IMR-90 (cell line): ENCODE data around the gene ZNF77. TPM values are rescaled to one million over a fixed set of nuclear protein-coding genes. Genes with fewer than 3 reads are reported as not detected.

ENCODE experiments used
- ATAC-seq: fragments of 200-7000 bp; cut with Tn5 transposase; 2 replicates; pipeline ENCODE4 v1.9.1; 2020; ENCODE audit warnings: low read depth, mild to moderate bottlenecking, moderate library complexity
- BruUV-seq: library from RNA; stranded (reverse); fragments of 400-500 nt; replicated peaks from 2 replicates; lab custom pipeline; 2021; lab: Mats Ljungman, UMichigan
- CTCF ChIA-PET: fragments of 300-600 bp; formaldehyde crosslinking; extraction: SDS; loops from one replicate; lab custom pipeline; 2021; ENCODE audit warnings: antibody characterized with exemption; lab: Yijun Ruan, JAX
- POLR2A ChIA-PET: fragments of 300-600 bp; sonication (Branson Sonifier 250); formaldehyde crosslinking; loops from one replicate; lab custom pipeline; 2022; ENCODE audit warnings: antibody characterized with exemption; ENCODE audit not compliant: unreplicated experiment; lab: Charles Lee
- DNase-seq: peaks from one replicate; pipeline ENCODE4 v3.0.0; 2013
- H2AFZ ChIP-seq: replicated peaks from 2 replicates; pipeline ENCODE3; 2013; ENCODE audit warnings: low read length, mild to moderate bottlenecking; ENCODE audit not compliant: poor library complexity
- H2AK5ac ChIP-seq: 2 replicates; pipeline ENCODE4 v1.6.1; 2013; ENCODE audit warnings: low read depth, low read length, inconsistent platforms
- H2AK9ac ChIP-seq: replicated peaks from 2 replicates; pipeline ENCODE3; 2013; ENCODE audit warnings: mild to moderate bottlenecking, low read depth, low read length, moderate library complexity; ENCODE audit not compliant: poor library complexity
- H2BK120ac ChIP-seq: 2 replicates; pipeline ENCODE4 v1.6.1; 2013; ENCODE audit warnings: low read depth, low read length, inconsistent platforms
- H2BK15ac ChIP-seq: 3 replicates; pipeline ENCODE4 v1.6.1; 2013; ENCODE audit warnings: low read depth, low read length, inconsistent platforms
- H2BK20ac ChIP-seq: 2 replicates; pipeline ENCODE4 v1.6.1; 2013; ENCODE audit warnings: low read depth, mild to moderate bottlenecking, inconsistent platforms, low read length, moderate library complexity
- H2BK5ac ChIP-seq: 2 replicates; pipeline ENCODE4 v1.6.1; 2013; ENCODE audit warnings: mild to moderate bottlenecking, low read depth, low read length, inconsistent platforms; ENCODE audit not compliant: poor library complexity, severe bottlenecking
- H3K14ac ChIP-seq: replicated peaks from 2 replicates; pipeline ENCODE4 v1.6.1; 2013; ENCODE audit warnings: low read depth, low read length, inconsistent platforms
- H3K18ac ChIP-seq: 2 replicates; pipeline ENCODE4 v1.6.1; 2013; ENCODE audit warnings: low read depth, low read length, control low read depth
- H3K23ac ChIP-seq: 2 replicates; pipeline ENCODE4 v1.6.1; 2013; ENCODE audit warnings: low read depth, low read length, inconsistent platforms
- H3K27ac ChIP-seq: 2 replicates; pipeline ENCODE4 v1.5.1; 2013; ENCODE audit warnings: mild to moderate bottlenecking, control low read depth, low read length; ENCODE audit not compliant: insufficient read depth
- H3K27me3 ChIP-seq: 2 replicates; pipeline ENCODE4 v1.6.1; 2013; ENCODE audit warnings: low read length; ENCODE audit not compliant: control insufficient read depth, insufficient read depth
- H3K36me3 ChIP-seq: 2 replicates; pipeline ENCODE4 v1.6.1; 2013; ENCODE audit warnings: low read length, mixed read lengths; ENCODE audit not compliant: control insufficient read depth, insufficient read depth
- H3K4ac ChIP-seq: 2 replicates; pipeline ENCODE4 v1.6.1; 2013; ENCODE audit warnings: low read depth, low read length, inconsistent platforms
- H3K4me1 ChIP-seq: 2 replicates; pipeline ENCODE4 v1.6.1; 2013; ENCODE audit warnings: low read length, mixed read lengths; ENCODE audit not compliant: control insufficient read depth, insufficient read depth
- H3K4me2 ChIP-seq: 2 replicates; pipeline ENCODE4 v1.6.1; 2013; ENCODE audit warnings: low read depth, mild to moderate bottlenecking, control low read depth, low read length, moderate library complexity
- H3K4me3 ChIP-seq: 2 replicates; pipeline ENCODE4 v1.5.1; 2013; ENCODE audit warnings: low read depth, mild to moderate bottlenecking, control low read depth, low read length, moderate library complexity; ENCODE audit not compliant: insufficient read depth
- H3K56ac ChIP-seq: 2 replicates; pipeline ENCODE4 v1.6.1; 2013; ENCODE audit warnings: low read length, inconsistent platforms; ENCODE audit not compliant: insufficient read depth; ENCODE audit errors: extremely low read depth
- H3K79me1 ChIP-seq, 2 experiments: 2 replicates each; pipeline ENCODE4 v1.6.1; 2013; ENCODE audit warnings: low read length in 2 of 2, inconsistent platforms in 1 of 2, low read depth in 1 of 2
- H3K9ac ChIP-seq: 2 replicates; pipeline ENCODE4 v1.6.1; 2013; ENCODE audit warnings: low read depth, low read length, control low read depth
- H3K9me1 ChIP-seq: 2 replicates; pipeline ENCODE4 v1.6.1; 2013; ENCODE audit warnings: low read length, inconsistent platforms; ENCODE audit not compliant: insufficient read depth
- H3K9me3 ChIP-seq: 2 replicates; pipeline ENCODE4 v1.6.1; 2013; ENCODE audit warnings: low read length; ENCODE audit not compliant: control insufficient read depth, insufficient read depth
- H4K20me1 ChIP-seq: 2 replicates; pipeline ENCODE4 v1.6.1; 2013; ENCODE audit warnings: low read length, inconsistent platforms; ENCODE audit not compliant: insufficient read depth
- H4K5ac ChIP-seq: 2 replicates; pipeline ENCODE4 v1.6.1; 2013; ENCODE audit warnings: mild to moderate bottlenecking, low read depth, low read length, control low read depth
- H4K8ac ChIP-seq, 2 experiments: 2 replicates each; pipeline ENCODE4 v1.6.1; 2013; ENCODE audit warnings: low read depth in 2 of 2, low read length in 2 of 2, control low read depth in 1 of 2, inconsistent platforms in 1 of 2
- H4K91ac ChIP-seq: 2 replicates; pipeline ENCODE4 v1.6.1; 2013; ENCODE audit warnings: low read depth, low read length, inconsistent platforms; ENCODE audit not compliant: insufficient read depth
- RAD21 ChIP-seq: IDR thresholded peaks from 2 replicates; pipeline ENCODE4 v1.6.1; 2012; ENCODE audit warnings: low read length, improper control_type of control experiment
- WGBS, 2 experiments: methylation state at CpG; one replicate each; pipeline versions ENCODE4 v1.1.5 to v1.1.7; 2013; ENCODE audit warnings: missing lambda C conversion rate in 2 of 2; ENCODE audit not compliant: insufficient read length in 1 of 2; ENCODE audit errors: extremely low coverage in 2 of 2; 5-methylcytosine and 5-hydroxymethylcytosine counted together
- dilution Hi-C: fragments of 300-500 bp; cut with HindIII; formaldehyde crosslinking; loops from one replicate; pipeline ENCODE4 v1.14.3; 2018; ENCODE audit warnings: low sequenced_read_pairs; ENCODE audit not compliant: unreplicated experiment
- in situ Hi-C: fragments of 300-500 bp; cut with MboI; formaldehyde crosslinking; loops from 3 replicates; pipeline ENCODE4 v1.14.3; 2019; ENCODE audit warnings: low sequenced_read_pairs, inconsistent platforms, mixed read lengths
- intact Hi-C: fragments of 100-400 bp; cut with micrococcal nuclease; formaldehyde crosslinking; loops from 2 replicates; pipeline ENCODE4 v1.10.0; 2022
- polyA plus RNA-seq, 3 experiments: library from polyadenylated mRNA; depleted of rRNA; stranded (reverse); fragments of >200 nt; gene quantifications; 2 replicates each; pipeline ENCODE4 v1.2.3, GENCODE V29; 2012; ENCODE audit warnings: low replicate concordance in 1 of 3
- total RNA-seq: library from RNA; depleted of rRNA; stranded (reverse); fragments of >200 nt; gene quantifications from 2 replicates; pipeline ENCODE4 v1.2.3, GENCODE V29; 2012

ZNF77 gene
- total and polyA plus RNA-seq, 2 of the 4 experiments (the other 2 are of a cell fraction), result 3.6 to 6.5 TPM

DNA sequence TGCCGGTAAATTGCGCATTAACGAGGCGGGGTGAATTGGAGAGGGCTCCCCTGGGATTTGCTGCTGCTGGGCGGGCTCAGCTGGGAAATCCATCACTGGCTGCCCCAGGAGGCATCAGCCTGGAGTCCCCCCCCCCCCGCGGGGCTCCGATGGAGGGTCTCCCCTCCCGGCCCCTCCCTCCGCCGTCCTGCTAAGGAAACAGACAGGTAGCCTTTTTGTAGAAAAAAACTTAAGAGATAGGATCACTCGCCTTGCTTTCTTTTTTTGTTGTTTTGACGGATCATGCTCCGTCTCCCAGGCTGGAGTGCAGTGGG, 39.4 kb upstream of the ZNF77 start:
- Histone ChIP-seq H3K56ac (no peak overlapping the region), H4K5ac (no peak overlapping the region), H2AFZ (peak overlapping the region; percentile 88), H4K8ac (peak overlapping the region; percentile 9 to 62; a peak in 3 of 4 replicates), H3K27me3 (peaks cover 18% of the 10 kb centered on the region), H3K4me1 (peaks cover 8% of the 10 kb centered on the region; the same call in 1 of the 2 replicates), H3K9me1 (no peaks in the 10 kb centered on the region), H2AK5ac (no peak overlapping the region), H3K9me3 (no peaks in the 10 kb centered on the region), H2BK15ac (no peak overlapping the region), H3K4me2 (peak overlapping the region; percentile 76), H3K36me3 (no peaks in the 10 kb centered on the region), H3K9ac (no peak overlapping the region), H3K4me3 (peak overlapping the region; percentile 43), H3K18ac (no peak overlapping the region), H2AK9ac (no peak overlapping the region), H4K91ac (no peak overlapping the region), H2BK5ac (no peak overlapping the region), H3K23ac (no peak overlapping the region; the same call in 1 of the 2 replicates), H2BK120ac (no peak overlapping the region), H3K79me1 (no peaks in the 10 kb centered on the region), H4K20me1 (no peaks in the 10 kb centered on the region), H3K27ac (no peak overlapping the region), H3K4ac (no peak overlapping the region), H3K14ac (0 out of 2 replicates have a peak overlapping the region, but pooled peaks have one; percentile 14), H2BK20ac (no peak overlapping the region)
- CTCF ChIA-PET, result no interaction called here
- no peak for TF ChIP-seq RAD21
- DNase-seq, result no peak
- no TSS peak for BruUV-seq
- in situ Hi-C loops, result no loop called here
- ATAC-seq, result no peak
- POLR2A ChIA-PET, result no interaction called here
- dilution Hi-C loops, result no loop called here
- WGBS, 2 experiments, result no CpG with 5 or more reads among the region's 14 CpGs
- intact Hi-C loops, result no loop called here
